BJ (cell line): ENCODE measurements around the gene OPALIN. TPM values are rescaled to one million over a fixed set of nuclear protein-coding genes. Genes with fewer than 3 reads are reported as not detected.

ENCODE experiments used
- CTCF ChIA-PET: fragments of 350-600 bp; formaldehyde crosslinking; extraction: SDS; loops from one replicate; lab custom pipeline; 2021; ENCODE audit warnings: antibody characterized with exemption, inconsistent platforms; lab: Yijun Ruan, JAX
- POLR2A ChIA-PET: fragments of 300-600 bp; sonication (Branson Sonifier 250); formaldehyde crosslinking; extraction: SDS; loops from one replicate; lab custom pipeline; 2021; ENCODE audit warnings: antibody characterized with exemption; lab: Charles Lee
- DNase-seq: peaks from one replicate; pipeline ENCODE4 v3.0.0-alpha.2; 2011; ENCODE audit warnings: low read depth
- H3K27me3 ChIP-seq: 2 replicates; pipeline ENCODE4 v1.6.0; 2011; ENCODE audit warnings: low read length; ENCODE audit not compliant: control insufficient read depth, insufficient read depth
- H3K36me3 ChIP-seq: 2 replicates; pipeline ENCODE4 v1.5.1; 2011; ENCODE audit warnings: low read length; ENCODE audit not compliant: control insufficient read depth, insufficient read depth
- H3K4me3 ChIP-seq: 2 replicates; pipeline ENCODE4 v1.5.1; 2011; ENCODE audit warnings: low read depth, mild to moderate bottlenecking, control low read depth, low read length
- CTCF ChIP-seq: IDR thresholded peaks from 2 replicates; pipeline ENCODE4 v1.5.1; 2011; ENCODE audit warnings: low read depth, mild to moderate bottlenecking, control low read depth, inconsistent platforms, low read length, moderate library complexity; ENCODE audit not compliant: insufficient read depth
- polyA plus RNA-seq: library from polyadenylated mRNA; depleted of rRNA; stranded (reverse); fragments of >200 nt; gene quantifications from 2 replicates; pipeline ENCODE4 v1.2.3, GENCODE V29; 2011

The OPALIN gene
- polyA plus RNA-seq, 1 experiment = not detected

- CTCF ChIA-PET = no interaction called here
- no peak for DNase-seq
- H3K36me3 ChIP-seq = no peaks in the 10 kb centered on the region
- no peak for TF ChIP-seq CTCF
- POLR2A ChIA-PET = no interaction called here
- no peak overlapping the region for H3K4me3 ChIP-seq
- H3K27me3 ChIP-seq = no peaks in the 10 kb centered on the region
Measured at GRCh38 chr10:96344178-96344577, 14.6 kb downstream of the OPALIN start.

- Histone ChIP-seq H3K36me3 (no peaks in the 10 kb centered on the region), H3K4me3 (no peak overlapping the region), H3K27me3 (no peaks in the 10 kb centered on the region)
- ChIA-PET POLR2A (no interaction called here), CTCF (no interaction called here)
- no peak for DNase-seq
- TF ChIP-seq CTCF = no peak
Measured at GRCh38 chr10:96342402-96342801, 16.4 kb downstream of the OPALIN start.

- TF ChIP-seq CTCF = no peak
- Histone ChIP-seq H3K4me3 (no peak overlapping the region), H3K27me3 (no peaks in the 10 kb centered on the region), H3K36me3 (no peaks in the 10 kb centered on the region)
- no peak for DNase-seq
- CTCF ChIA-PET = interaction anchor here (0.6 to 5.8 kb wide), 7 partner anchors 8 to 636 kb away, joined by 3 to 43 read pairs (median 3); no protein-coding TSS in a partner anchor
- POLR2A ChIA-PET = no interaction called here
Measured at GRCh38 chr10:96341219-96342182, 17.3 kb downstream of the OPALIN start.

GRCh38 chr10:96339956-96340904, 18.6 kb downstream of the OPALIN start:
- Histone ChIP-seq H3K27me3 (no peaks in the 10 kb centered on the region), H3K36me3 (no peaks in the 10 kb centered on the region), H3K4me3 (no peak overlapping the region)
- ChIA-PET POLR2A (no interaction called here), CTCF (interaction anchor here (0.6 to 5.8 kb wide), 12 partner anchors 9 to 345 kb away, joined by 3 to 43 read pairs (median 3); no protein-coding TSS in a partner anchor)
- peak; percentile 79 for TF ChIP-seq CTCF
- peak; percentile 11 for DNase-seq
